GM21723 (cell line): Measurements from ENCODE around the gene RAPSN.

Source experiments
- ATAC-seq: cut with Tn5 transposase; IDR thresholded peaks from one replicate; pipeline ENCODE4 v1.9.1; 2021; ENCODE audit warnings: mild to moderate bottlenecking, moderate library complexity; ENCODE audit not compliant: unreplicated experiment

The RAPSN gene

GRCh38 chr11:47409440-47410369 lies 39.2 kb downstream of the RAPSN start:
- no peak for ATAC-seq

GRCh38 chr11:47408598-47409439 lies 40.1 kb downstream of the RAPSN start:
- ATAC-seq = peak; percentile 8

- ATAC-seq = peak; percentile 79
These were observed 41.0 kb downstream of the RAPSN start, which contains the start of gene SLC39A13 for GRCh38 chr11:47407746-47408590. SLC39A13 (plus strand) TSS chr11:47408590; CDS start chr11:47410095, 1,505 bp downstream.

- no peak for ATAC-seq
These were observed 41.8 kb downstream of the RAPSN start for GRCh38 chr11:47406896-47407745.

- no peak for ATAC-seq
These were observed 45.4 kb downstream of the RAPSN start for GRCh38 chr11:47403571-47403970.

- ATAC-seq = no peak
These were observed 45.8 kb downstream of the RAPSN start for GRCh38 chr11:47403135-47403534.

- ATAC-seq = peak; percentile 66
These were observed 48.1 kb downstream of the RAPSN start for GRCh38 chr11:47400768-47401279.

GRCh38 chr11:47399860-47400767 lies 48.8 kb downstream of the RAPSN start:
- peak; percentile 52 for ATAC-seq

GRCh38 chr11:47398551-47398950 lies 50.4 kb downstream of the RAPSN start:
- ATAC-seq = no peak

GRCh38 chr11:47398011-47398410 lies 50.9 kb downstream of the RAPSN start:
- no peak for ATAC-seq

GRCh38 chr11:47396049-47396320 lies 53.0 kb downstream of the RAPSN start:
- no peak for ATAC-seq

- ATAC-seq = no peak
These were observed 53.5 kb downstream of the RAPSN start for GRCh38 chr11:47395223-47396048.

- peak; percentile 49 for ATAC-seq
These were observed 54.4 kb downstream of the RAPSN start for GRCh38 chr11:47394322-47395222.

- ATAC-seq = no peak
These were observed 55.0 kb downstream of the RAPSN start for GRCh38 chr11:47394050-47394321.

GRCh38 chr11:47393163-47394049 lies 55.5 kb downstream of the RAPSN start:
- ATAC-seq = no peak

- no peak for ATAC-seq
These were observed 56.3 kb downstream of the RAPSN start for GRCh38 chr11:47392546-47393162.
